GM12878 (cell line): ENCODE measurements around the gene UBE2O.

Experiments used
- CREM ChIP-seq: IDR thresholded peaks from 2 replicates; pipeline ENCODE4 v1.6.1; 2014; ENCODE audit warnings: antibody characterized with exemption, low read depth
- EZH2 ChIP-seq: IDR thresholded peaks from 2 replicates; pipeline ENCODE4 v1.6.1; 2012; ENCODE audit warnings: low read depth, mild to moderate bottlenecking, control low read depth, inconsistent platforms, low read length, borderline replicate concordance; ENCODE audit not compliant: control insufficient read depth
- MYC ChIP-seq: IDR thresholded peaks from 2 replicates; pipeline ENCODE4 v1.6.1; 2011; ENCODE audit warnings: mild to moderate bottlenecking, low read length, moderate library complexity, inconsistent platforms; ENCODE audit not compliant: insufficient read depth, insufficient replicate concordance, insufficient read length, severe bottlenecking

- no peak for TF ChIP-seq EZH2
- TF ChIP-seq CREM = no peak
- TF ChIP-seq MYC = no peak
Observed at GRCh38 chr17:76492989-76493501, 40.1 kb upstream of the UBE2O start.
